ENCODE measurements around the gene FLNC. TPM values are rescaled to one million over a fixed set of nuclear protein-coding genes. Genes with fewer than 3 reads are reported as not detected.
A peak's percentile ranks its signal among the peaks of the same experiment; 100 is the strongest.

Gene FLNC
- total RNA-seq, 1 experiment from 2014 or later, result not detected

DNA sequence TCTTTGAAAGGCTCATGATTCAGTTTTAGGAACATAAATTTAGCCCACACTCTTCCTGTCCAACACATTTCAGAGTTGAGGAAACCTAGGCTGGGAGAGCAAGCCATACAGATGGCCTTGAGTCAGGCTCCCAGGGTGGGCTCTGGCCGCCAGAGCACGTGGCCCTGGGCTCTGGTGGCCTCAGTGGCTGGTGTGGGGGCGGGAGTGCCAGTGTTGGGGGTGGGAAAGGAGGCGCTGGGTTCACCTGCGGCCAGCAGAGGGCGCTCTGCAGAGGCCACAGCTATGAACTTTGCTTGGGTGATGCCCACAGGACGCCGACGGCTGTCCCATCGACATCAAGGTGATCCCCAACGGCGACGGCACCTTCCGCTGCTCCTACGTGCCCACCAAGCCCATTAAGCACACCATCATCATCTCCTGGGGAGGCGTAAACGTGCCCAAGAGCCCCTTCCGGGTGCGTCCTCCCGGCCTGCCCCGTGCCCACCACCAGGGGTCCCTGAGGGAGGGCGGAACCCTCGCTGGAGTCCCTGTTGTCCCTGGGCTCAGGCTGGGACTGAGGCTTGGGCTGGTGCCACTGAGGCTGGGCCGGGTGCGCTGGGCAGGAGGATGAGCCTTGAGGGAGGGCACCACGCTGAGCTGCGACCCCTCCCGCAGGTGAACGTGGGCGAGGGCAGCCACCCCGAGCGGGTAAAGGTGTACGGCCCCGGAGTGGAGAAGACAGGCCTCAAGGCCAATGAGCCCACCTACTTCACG lies 11.9 kb downstream of the FLNC start:
- H4K20me1 ChIP-seq (ENCODE audit: insufficient read depth, low read depth, low read length), result no peaks in the 10 kb centered on the region
- H3K4me2 ChIP-seq (ENCODE audit: low read depth, low read length, poor library complexity, severe bottlenecking), result no peak overlapping the region
- DNase-seq, result peak; percentile 88
- no peak overlapping the region for H3K27ac ChIP-seq (ENCODE audit: low read length)
- H3K4me1 ChIP-seq (ENCODE audit: low read length), result peaks cover 2% of the 10 kb centered on the region; the same call in 1 of the 2 replicates
- H3K27me3 ChIP-seq (ENCODE audit: low read length), result no peaks in the 10 kb centered on the region
- H2AFZ ChIP-seq (ENCODE audit: low read length), result peak overlapping the region; percentile 48; the same call in 1 of the 2 replicates
- H3K79me2 ChIP-seq (ENCODE audit: low read length), result no peaks in the 10 kb centered on the region
- H3K4me3 ChIP-seq (ENCODE audit: low read length), result no peak overlapping the region
- H3K9me3 ChIP-seq (ENCODE audit: low read length), result no peaks in the 10 kb centered on the region
- H3K9me2 ChIP-seq (replicated peaks; ENCODE audit: insufficient read depth, low read length), result no peaks in the 10 kb centered on the region
- H3K36me3 ChIP-seq (ENCODE audit: insufficient read depth, low read length), result no peaks in the 10 kb centered on the region
- no peak overlapping the region for H3K9ac ChIP-seq (ENCODE audit: low read length)

DNA sequence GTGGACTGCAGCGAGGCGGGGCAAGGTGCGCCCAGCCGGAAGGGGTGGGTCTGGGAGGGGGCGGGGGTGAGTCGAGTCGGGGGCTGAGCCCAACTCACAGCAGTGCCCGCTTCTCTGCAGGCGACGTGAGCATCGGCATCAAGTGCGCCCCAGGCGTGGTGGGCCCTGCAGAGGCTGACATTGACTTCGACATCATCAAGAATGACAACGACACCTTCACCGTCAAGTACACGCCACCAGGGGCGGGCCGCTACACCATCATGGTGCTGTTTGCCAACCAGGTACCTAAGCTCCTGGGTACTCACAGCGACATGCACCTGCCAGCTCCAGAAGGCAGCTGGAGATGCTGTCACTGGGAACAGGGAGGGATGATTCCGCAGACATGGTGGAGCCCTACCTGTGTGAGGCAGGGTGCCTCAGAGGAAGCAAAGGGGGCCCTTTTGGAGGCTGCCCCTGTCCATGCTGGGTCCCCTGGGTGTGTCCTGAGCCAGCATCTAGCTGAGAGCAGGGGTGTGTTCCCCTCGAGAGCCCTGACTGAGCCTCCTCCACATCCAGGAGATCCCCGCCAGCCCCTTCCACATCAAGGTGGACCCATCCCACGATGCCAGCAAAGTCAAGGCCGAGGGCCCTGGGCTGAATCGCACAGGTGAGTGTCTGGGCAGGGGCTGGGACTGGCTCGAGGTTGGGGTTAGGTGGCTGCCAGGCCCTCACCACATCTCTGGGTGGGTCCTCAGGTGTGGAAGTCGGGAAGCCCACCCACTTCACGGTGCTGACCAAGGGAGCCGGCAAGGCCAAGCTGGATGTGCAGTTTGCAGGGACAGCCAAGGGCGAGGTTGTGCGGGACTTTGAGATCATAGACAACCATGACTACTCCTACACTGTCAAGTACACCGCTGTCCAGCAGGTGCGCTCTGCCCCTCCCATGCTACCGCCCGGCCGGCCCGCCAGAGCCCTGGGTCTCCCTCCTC lies 12.8 kb downstream of the FLNC start:
- Histone ChIP-seq H3K4me3 (ENCODE audit: low read length) (no peak overlapping the region), H3K4me2 (ENCODE audit: low read depth, low read length, poor library complexity, severe bottlenecking) (no peak overlapping the region), H3K36me3 (ENCODE audit: insufficient read depth, low read length) (no peaks in the 10 kb centered on the region), H3K4me1 (ENCODE audit: low read length) (peaks cover 2% of the 10 kb centered on the region; the same call in 1 of the 2 replicates), H3K27ac (ENCODE audit: low read length) (no peak overlapping the region), H4K20me1 (ENCODE audit: insufficient read depth, low read depth, low read length) (no peaks in the 10 kb centered on the region), H3K79me2 (ENCODE audit: low read length) (no peaks in the 10 kb centered on the region), H2AFZ (ENCODE audit: low read length) (no peak overlapping the region), H3K9me3 (ENCODE audit: low read length) (no peaks in the 10 kb centered on the region), H3K27me3 (ENCODE audit: low read length) (no peaks in the 10 kb centered on the region), H3K9me2 (replicated peaks; ENCODE audit: insufficient read depth, low read length) (no peaks in the 10 kb centered on the region), H3K9ac (ENCODE audit: low read length) (no peak overlapping the region)
- no peak for DNase-seq

DNA sequence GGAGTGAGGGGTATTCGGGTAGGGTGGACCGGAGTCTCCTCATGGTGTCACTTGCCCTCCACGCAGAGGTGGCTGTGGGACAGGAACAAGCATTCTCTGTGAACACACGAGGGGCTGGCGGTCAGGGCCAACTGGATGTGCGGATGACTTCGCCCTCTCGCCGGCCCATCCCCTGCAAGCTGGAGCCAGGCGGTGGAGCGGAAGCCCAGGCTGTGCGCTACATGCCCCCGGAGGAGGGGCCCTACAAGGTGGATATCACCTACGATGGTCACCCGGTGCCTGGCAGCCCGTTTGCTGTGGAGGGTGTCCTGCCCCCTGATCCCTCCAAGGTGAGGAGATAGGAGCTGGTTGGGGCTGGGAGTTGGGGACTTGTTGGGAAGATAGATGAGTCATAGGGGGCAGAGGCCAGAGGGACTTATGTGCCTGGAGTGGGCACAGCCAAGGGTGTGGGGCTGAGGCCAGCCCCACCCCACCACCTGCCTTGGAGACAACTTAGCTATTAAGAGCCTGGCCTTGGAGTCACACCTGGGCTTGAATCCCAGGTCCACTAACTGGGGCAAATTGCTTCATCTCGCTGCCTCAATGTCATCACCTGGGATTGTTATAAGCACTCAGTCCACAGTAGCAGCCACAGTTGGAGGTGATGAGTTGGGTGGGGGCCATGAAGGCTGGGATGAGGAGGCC lies 13.9 kb downstream of the FLNC start:
- Histone ChIP-seq H3K4me1 (ENCODE audit: low read length) (peaks cover 2% of the 10 kb centered on the region; the same call in 1 of the 2 replicates), H3K4me3 (ENCODE audit: low read length) (no peak overlapping the region), H3K9me2 (replicated peaks; ENCODE audit: insufficient read depth, low read length) (no peaks in the 10 kb centered on the region), H3K36me3 (ENCODE audit: insufficient read depth, low read length) (no peaks in the 10 kb centered on the region), H3K9me3 (ENCODE audit: low read length) (no peaks in the 10 kb centered on the region), H3K27me3 (ENCODE audit: low read length) (no peaks in the 10 kb centered on the region), H3K4me2 (ENCODE audit: low read depth, low read length, poor library complexity, severe bottlenecking) (no peak overlapping the region), H3K9ac (ENCODE audit: low read length) (no peak overlapping the region), H3K27ac (ENCODE audit: low read length) (no peak overlapping the region), H4K20me1 (ENCODE audit: insufficient read depth, low read depth, low read length) (no peaks in the 10 kb centered on the region), H3K79me2 (ENCODE audit: low read length) (no peaks in the 10 kb centered on the region), H2AFZ (ENCODE audit: low read length) (no peak overlapping the region)
- no peak for DNase-seq

DNA sequence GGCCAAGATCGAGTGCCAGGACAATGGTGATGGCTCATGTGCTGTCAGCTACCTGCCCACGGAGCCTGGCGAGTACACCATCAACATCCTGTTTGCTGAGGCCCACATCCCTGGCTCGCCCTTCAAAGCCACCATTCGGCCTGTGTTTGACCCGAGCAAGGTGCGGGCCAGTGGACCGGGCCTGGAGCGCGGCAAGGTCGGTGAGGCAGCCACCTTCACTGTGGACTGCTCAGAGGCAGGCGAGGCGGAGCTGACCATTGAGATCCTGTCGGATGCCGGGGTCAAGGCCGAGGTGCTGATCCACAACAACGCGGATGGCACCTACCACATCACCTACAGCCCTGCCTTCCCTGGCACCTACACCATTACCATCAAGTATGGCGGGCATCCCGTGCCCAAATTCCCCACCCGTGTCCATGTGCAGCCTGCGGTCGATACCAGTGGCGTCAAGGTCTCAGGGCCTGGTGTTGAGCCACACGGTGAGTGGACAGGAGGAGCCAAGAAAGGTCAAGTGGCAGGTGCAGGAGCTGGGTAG lies 14.6 kb downstream of the FLNC start:
- no peak overlapping the region for H3K4me3 ChIP-seq (ENCODE audit: low read length)
- no peaks in the 10 kb centered on the region for H3K79me2 ChIP-seq (ENCODE audit: low read length)
- H3K27me3 ChIP-seq (ENCODE audit: low read length), result no peaks in the 10 kb centered on the region

GRCh38 chr7:128845475-128845874 lies 15.3 kb downstream of the FLNC start:
- H3K27ac ChIP-seq (ENCODE audit: low read length), result no peak overlapping the region
- H3K36me3 ChIP-seq (ENCODE audit: insufficient read depth, low read length), result no peaks in the 10 kb centered on the region
- no peak overlapping the region for H3K9ac ChIP-seq (ENCODE audit: low read length)
- no peaks in the 10 kb centered on the region for H3K9me2 ChIP-seq (replicated peaks; ENCODE audit: insufficient read depth, low read length)
- H2AFZ ChIP-seq (ENCODE audit: low read length), result no peak overlapping the region
- no peaks in the 10 kb centered on the region for H3K9me3 ChIP-seq (ENCODE audit: low read length)
- no peak overlapping the region for H3K4me3 ChIP-seq (ENCODE audit: low read length)
- H3K79me2 ChIP-seq (ENCODE audit: low read length), result no peaks in the 10 kb centered on the region
- H3K4me1 ChIP-seq (ENCODE audit: low read length), result peaks cover 2% of the 10 kb centered on the region; the same call in 1 of the 2 replicates
- H3K4me2 ChIP-seq (ENCODE audit: low read depth, low read length, poor library complexity, severe bottlenecking), result no peak overlapping the region
- no peaks in the 10 kb centered on the region for H3K27me3 ChIP-seq (ENCODE audit: low read length)
- no peaks in the 10 kb centered on the region for H4K20me1 ChIP-seq (ENCODE audit: insufficient read depth, low read depth, low read length)
- DNase-seq, result no peak

More for the DNA sequence above, 14.6 kb downstream of the FLNC start:
- Histone ChIP-seq H3K36me3 (ENCODE audit: insufficient read depth, low read length) (no peaks in the 10 kb centered on the region), H3K27ac (ENCODE audit: low read length) (no peak overlapping the region), H4K20me1 (ENCODE audit: insufficient read depth, low read depth, low read length) (no peaks in the 10 kb centered on the region), H3K4me1 (ENCODE audit: low read length) (peaks cover 2% of the 10 kb centered on the region; the same call in 1 of the 2 replicates), H3K9ac (ENCODE audit: low read length) (no peak overlapping the region), H3K9me2 (replicated peaks; ENCODE audit: insufficient read depth, low read length) (no peaks in the 10 kb centered on the region), H3K9me3 (ENCODE audit: low read length) (no peaks in the 10 kb centered on the region), H3K4me2 (ENCODE audit: low read depth, low read length, poor library complexity, severe bottlenecking) (no peak overlapping the region), H2AFZ (ENCODE audit: low read length) (no peak overlapping the region)
- DNase-seq, result no peak

DNA sequence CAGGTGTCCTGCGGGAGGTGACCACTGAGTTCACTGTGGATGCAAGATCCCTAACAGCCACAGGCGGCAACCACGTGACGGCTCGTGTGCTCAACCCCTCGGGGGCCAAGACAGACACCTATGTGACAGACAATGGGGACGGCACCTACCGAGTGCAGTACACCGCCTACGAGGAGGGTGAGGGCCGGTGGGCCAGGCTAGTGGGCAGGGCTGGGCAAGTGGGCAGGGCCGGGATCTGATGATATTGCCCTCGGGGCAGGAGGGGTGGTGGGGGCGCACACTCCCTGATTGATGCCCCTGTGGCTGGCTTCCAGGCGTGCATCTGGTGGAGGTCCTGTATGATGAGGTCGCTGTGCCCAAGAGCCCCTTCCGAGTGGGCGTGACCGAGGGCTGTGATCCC lies 15.8 kb downstream of the FLNC start:
- no peak overlapping the region for H3K9ac ChIP-seq (ENCODE audit: low read length)
- H4K20me1 ChIP-seq (ENCODE audit: insufficient read depth, low read depth, low read length), result no peaks in the 10 kb centered on the region
- no peaks in the 10 kb centered on the region for H3K79me2 ChIP-seq (ENCODE audit: low read length)
- H3K9me3 ChIP-seq (ENCODE audit: low read length), result no peaks in the 10 kb centered on the region
- H3K27me3 ChIP-seq (ENCODE audit: low read length), result no peaks in the 10 kb centered on the region
- H3K27ac ChIP-seq (ENCODE audit: low read length), result no peak overlapping the region
- H3K4me2 ChIP-seq (ENCODE audit: low read depth, low read length, poor library complexity, severe bottlenecking), result no peak overlapping the region
- no peak overlapping the region for H3K4me3 ChIP-seq (ENCODE audit: low read length)
- no peak for DNase-seq
- no peak overlapping the region for H2AFZ ChIP-seq (ENCODE audit: low read length)
- peaks cover 2% of the 10 kb centered on the region; the same call in 1 of the 2 replicates for H3K4me1 ChIP-seq (ENCODE audit: low read length)
- no peaks in the 10 kb centered on the region for H3K9me2 ChIP-seq (replicated peaks; ENCODE audit: insufficient read depth, low read length)
- H3K36me3 ChIP-seq (ENCODE audit: insufficient read depth, low read length), result no peaks in the 10 kb centered on the region

GRCh38 chr7:128846781-128847444 lies 16.7 kb downstream of the FLNC start:
- Histone ChIP-seq H3K9me3 (ENCODE audit: low read length) (no peaks in the 10 kb centered on the region), H4K20me1 (ENCODE audit: insufficient read depth, low read depth, low read length) (no peaks in the 10 kb centered on the region), H2AFZ (ENCODE audit: low read length) (no peak overlapping the region), H3K4me2 (ENCODE audit: low read depth, low read length, poor library complexity, severe bottlenecking) (no peak overlapping the region), H3K9ac (ENCODE audit: low read length) (no peak overlapping the region), H3K9me2 (replicated peaks; ENCODE audit: insufficient read depth, low read length) (no peaks in the 10 kb centered on the region), H3K4me1 (ENCODE audit: low read length) (no peaks in the 10 kb centered on the region; the same call in 1 of the 2 replicates), H3K27me3 (ENCODE audit: low read length) (no peaks in the 10 kb centered on the region), H3K79me2 (ENCODE audit: low read length) (no peaks in the 10 kb centered on the region), H3K4me3 (ENCODE audit: low read length) (no peak overlapping the region), H3K27ac (ENCODE audit: low read length) (no peak overlapping the region), H3K36me3 (ENCODE audit: insufficient read depth, low read length) (no peaks in the 10 kb centered on the region)
- no peak for DNase-seq
